ENCODE measurements around the gene MRFAP1L1. TPM values are rescaled to one million over a fixed set of nuclear protein-coding genes. Genes with fewer than 3 reads are reported as not detected.

Gene MRFAP1L1
- total RNA-seq, 6 experiments from 2014 or later, result 35.5 to 41.0 (median 40.1) TPM

DNA sequence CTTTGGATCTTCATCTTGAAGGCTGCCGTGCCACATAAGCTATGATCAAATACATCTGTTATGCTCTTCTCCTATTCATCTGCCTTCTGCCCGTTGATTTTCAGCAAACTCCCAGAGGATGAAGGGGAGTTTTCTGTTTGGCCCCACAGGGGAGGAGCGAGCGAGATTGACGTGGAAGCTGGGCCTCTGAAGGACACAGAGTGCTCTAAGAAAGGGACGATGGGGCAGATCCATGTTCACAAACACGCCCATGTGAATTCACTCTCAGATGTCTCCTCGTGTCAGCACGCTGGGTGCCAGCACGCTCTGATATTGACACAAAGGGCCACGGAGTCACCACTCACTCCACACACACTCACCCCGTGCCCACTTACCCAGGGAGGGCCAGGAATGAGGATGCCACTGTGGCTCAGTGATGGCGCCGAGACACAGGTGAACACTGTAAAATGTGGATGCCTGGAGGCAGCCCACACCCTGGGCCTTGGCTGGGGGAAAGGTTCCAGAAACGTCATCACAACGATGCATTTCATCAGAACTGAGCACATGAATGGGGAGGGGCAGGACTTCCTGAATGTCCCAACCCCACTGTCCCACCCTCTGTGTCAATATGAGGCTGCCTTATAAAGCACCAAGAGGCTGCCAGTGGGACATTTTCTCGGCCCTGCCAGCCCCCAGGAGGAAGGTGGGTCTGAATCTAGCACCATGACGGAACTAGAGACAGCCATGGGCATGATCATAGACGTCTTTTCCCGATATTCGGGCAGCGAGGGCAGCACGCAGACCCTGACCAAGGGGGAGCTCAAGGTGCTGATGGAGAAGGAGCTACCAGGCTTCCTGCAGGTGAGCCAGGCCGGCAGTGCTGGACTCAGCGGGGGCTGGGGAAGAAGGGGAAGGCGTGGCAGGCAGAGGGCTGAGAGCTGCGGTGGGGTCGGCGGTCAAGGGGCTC is 16.2 kb downstream of the MRFAP1L1 start, which contains the start of gene S100P:
Gene S100P (plus strand): TSS at position 648 of the 946 bp plus-strand sequence. CDS start 55 bp downstream, at position 703.
- Mint-ChIP-seq H3K4me3 (no peak within 1 kb of the TSS), H3K27ac (peak within 1 kb of the TSS; percentile 34; the same call in 1 of the 2 replicates), H3K27me3 (ENCODE audit: insufficient read depth) (no peaks in the 10 kb centered on the region), H3K36me3 (ENCODE audit: low read depth) (no peaks in the 10 kb centered on the region), H3K9me3 (no peaks in the 10 kb centered on the region), H3K4me1 (ENCODE audit: low read depth) (peaks cover 45% of the 10 kb centered on the region)
- DNase-seq, result no peak
- no peak for TF ChIP-seq CTCF (IDR thresholded peaks at IDR 0.05)

DNA sequence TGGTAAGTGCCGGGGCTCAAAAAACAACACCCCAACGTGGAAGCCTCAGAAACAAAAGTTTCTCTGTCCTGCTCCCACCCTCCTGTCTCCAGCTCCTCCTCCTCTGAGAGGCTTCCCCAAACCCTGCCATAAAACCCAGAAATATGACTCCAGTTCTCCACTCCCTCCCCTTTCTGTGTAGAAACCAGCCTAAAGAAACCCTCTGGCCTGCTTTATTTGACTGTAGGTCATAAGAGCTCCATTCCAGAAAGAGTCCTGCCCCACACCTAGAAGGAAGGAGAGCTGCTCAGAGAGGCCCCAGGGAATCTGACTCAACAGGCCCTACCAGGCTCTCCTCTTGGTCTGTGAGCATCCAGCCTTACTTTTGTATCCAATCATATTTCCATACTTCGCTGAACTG is 16.9 kb downstream of the MRFAP1L1 start:
- H3K36me3 Mint-ChIP-seq (ENCODE audit: low read depth), result no peaks in the 10 kb centered on the region
- peak overlapping the region; percentile 34; the same call in 1 of the 2 replicates for H3K27ac Mint-ChIP-seq
- TF ChIP-seq CTCF (IDR thresholded peaks at IDR 0.05), result no peak
- no peaks in the 10 kb centered on the region for H3K27me3 Mint-ChIP-seq (ENCODE audit: insufficient read depth)
- peak; percentile 21 for DNase-seq
- H3K9me3 Mint-ChIP-seq, result no peaks in the 10 kb centered on the region
- no peak overlapping the region for H3K4me3 Mint-ChIP-seq
- peaks cover 52% of the 10 kb centered on the region for H3K4me1 Mint-ChIP-seq (ENCODE audit: low read depth)

GRCh38 chr4:6692379-6692778 is 17.3 kb downstream of the MRFAP1L1 start:
- Mint-ChIP-seq H3K4me1 (ENCODE audit: low read depth) (peaks cover 52% of the 10 kb centered on the region), H3K27ac (peak overlapping the region; percentile 34; the same call in 1 of the 2 replicates)
- DNase-seq, result no peak

DNA sequence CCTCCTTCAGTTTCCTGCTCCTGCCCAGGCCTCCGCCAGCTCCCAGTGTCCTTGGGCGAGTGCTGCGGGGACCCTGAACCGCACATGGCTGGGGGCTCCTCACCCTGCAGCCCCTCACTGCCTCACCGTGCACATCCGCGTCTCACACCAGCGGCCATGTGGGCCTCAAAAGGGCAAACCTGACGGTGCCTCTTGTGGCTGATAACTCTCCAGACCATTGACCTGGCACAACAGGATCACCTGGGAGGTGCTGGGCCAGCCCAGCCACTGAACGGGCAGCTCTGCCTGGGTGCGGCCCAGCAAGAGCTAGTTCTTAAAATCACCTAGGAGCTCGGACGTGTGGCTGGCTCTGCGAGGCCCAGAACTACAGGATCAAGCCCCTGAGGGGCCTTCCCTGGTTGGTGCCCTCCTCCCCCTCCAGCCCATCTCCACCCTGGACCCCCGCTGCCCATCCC is 20.1 kb downstream of the MRFAP1L1 start:
- peaks cover 6% of the 10 kb centered on the region; the same call in 1 of the 2 replicates for H3K27me3 Mint-ChIP-seq (ENCODE audit: insufficient read depth)
- DNase-seq, result no peak
- H3K36me3 Mint-ChIP-seq (ENCODE audit: low read depth), result no peaks in the 10 kb centered on the region
- H3K27ac Mint-ChIP-seq, result peak overlapping the region; percentile 64; the same call in 1 of the 2 replicates
- H3K4me1 Mint-ChIP-seq (ENCODE audit: low read depth), result peaks cover 35% of the 10 kb centered on the region
- no peak for TF ChIP-seq CTCF (IDR thresholded peaks at IDR 0.05)
- no peaks in the 10 kb centered on the region for H3K9me3 Mint-ChIP-seq
- H3K4me3 Mint-ChIP-seq, result no peak overlapping the region

More at GRCh38 chr4:6692379-6692778, 17.3 kb downstream of the MRFAP1L1 start:
- no peak overlapping the region for H3K4me3 Mint-ChIP-seq
- H3K9me3 Mint-ChIP-seq, result no peaks in the 10 kb centered on the region
- H3K36me3 Mint-ChIP-seq (ENCODE audit: low read depth), result no peaks in the 10 kb centered on the region
- TF ChIP-seq CTCF (IDR thresholded peaks at IDR 0.05), result no peak
- H3K27me3 Mint-ChIP-seq (ENCODE audit: insufficient read depth), result no peaks in the 10 kb centered on the region

GRCh38 chr4:6688879-6689505 is 20.7 kb downstream of the MRFAP1L1 start:
- Mint-ChIP-seq H3K4me3 (peak overlapping the region; percentile 25; the same call in 1 of the 2 replicates), H3K27ac (peak overlapping the region; percentile 90)
- peak; percentile 88 for DNase-seq

More at GRCh38 chr4:6688879-6689505, 20.7 kb downstream of the MRFAP1L1 start:
- Mint-ChIP-seq H3K27me3 (ENCODE audit: insufficient read depth) (peaks cover 6% of the 10 kb centered on the region; the same call in 1 of the 2 replicates), H3K4me1 (ENCODE audit: low read depth) (peaks cover 35% of the 10 kb centered on the region), H3K36me3 (ENCODE audit: low read depth) (no peaks in the 10 kb centered on the region), H3K9me3 (no peaks in the 10 kb centered on the region)
- peak; percentile 31; the same call in 1 of the 2 replicates for TF ChIP-seq CTCF (IDR thresholded peaks at IDR 0.05)

All from HFFc6 (cell line).